ENCODE results near the gene NPIPA1.
"Not testable (repeated sequence)": the region's sequence is repeated elsewhere in the genome, so short reads cannot be mapped to it uniquely, and the experiment has no call there.

GRCh38 chr16:14932581-14933375 is 4.5 kb upstream of the NPIPA1 start:
- TF ChIP-seq, protein P1, sequence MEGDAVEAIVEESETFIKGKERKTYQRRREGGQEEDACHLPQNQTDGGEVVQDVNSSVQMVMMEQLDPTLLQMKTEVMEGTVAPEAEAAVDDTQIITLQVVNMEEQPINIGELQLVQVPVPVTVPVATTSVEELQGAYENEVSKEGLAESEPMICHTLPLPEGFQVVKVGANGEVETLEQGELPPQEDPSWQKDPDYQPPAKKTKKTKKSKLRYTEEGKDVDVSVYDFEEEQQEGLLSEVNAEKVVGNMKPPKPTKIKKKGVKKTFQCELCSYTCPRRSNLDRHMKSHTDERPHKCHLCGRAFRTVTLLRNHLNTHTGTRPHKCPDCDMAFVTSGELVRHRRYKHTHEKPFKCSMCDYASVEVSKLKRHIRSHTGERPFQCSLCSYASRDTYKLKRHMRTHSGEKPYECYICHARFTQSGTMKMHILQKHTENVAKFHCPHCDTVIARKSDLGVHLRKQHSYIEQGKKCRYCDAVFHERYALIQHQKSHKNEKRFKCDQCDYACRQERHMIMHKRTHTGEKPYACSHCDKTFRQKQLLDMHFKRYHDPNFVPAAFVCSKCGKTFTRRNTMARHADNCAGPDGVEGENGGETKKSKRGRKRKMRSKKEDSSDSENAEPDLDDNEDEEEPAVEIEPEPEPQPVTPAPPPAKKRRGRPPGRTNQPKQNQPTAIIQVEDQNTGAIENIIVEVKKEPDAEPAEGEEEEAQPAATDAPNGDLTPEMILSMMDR (conservative IDR thresholded peaks at IDR 0.05 in 1 of 2, IDR thresholded peaks at IDR 0.05 in 1 of 2; ENCODE audit: low read depth in 1 of 2, low read length in 2 of 2) = not testable (repeated sequence)
- not testable (repeated sequence) for TF ChIP-seq EZH2 (IDR thresholded peaks at IDR 0.05; ENCODE audit: low read length, missing control alignments)
